ENCODE results near the gene TMEM238L.

GRCh38 chr17:10836966-10837590 lies 33.2 kb upstream of the TMEM238L start:
- TF ChIP-seq GATA2 (IDR thresholded peaks at IDR 0.05; ENCODE audit: low read depth, low read length), result no peak
- no peak for TF ChIP-seq GATA3 (IDR thresholded peaks at IDR 0.05; ENCODE audit: low read depth, low read length)
